Caco-2 (cell line): ENCODE data around the gene PLCH1. TPM values are rescaled to one million over a fixed set of nuclear protein-coding genes. Genes with fewer than 3 reads are reported as not detected.

Experiments
- BruUV-seq: library from RNA; stranded (reverse); fragments of 400-500 nt; replicated peaks from 2 replicates; lab custom pipeline; 2021; lab: Mats Ljungman, UMichigan
- CTCF ChIA-PET: fragments of 300-600 bp; sonication (Branson Sonifier 250); formaldehyde crosslinking; loops from one replicate; lab custom pipeline; 2022; ENCODE audit warnings: antibody characterized with exemption; lab: Charles Lee
- POLR2A ChIA-PET: fragments of 300-600 bp; sonication (Branson Sonifier 250); formaldehyde crosslinking; loops from one replicate; lab custom pipeline; 2022; ENCODE audit warnings: antibody characterized with exemption; lab: Charles Lee
- DNase-seq, 2 experiments: peaks; one replicate each; pipeline versions ENCODE4 v3.0.0 to v3.0.0-alpha.2; 2020 to 2022
- H3K27me3 ChIP-seq: replicated peaks from 2 replicates; pipeline ENCODE4 v1.6.0; 2011; ENCODE audit warnings: low read length; ENCODE audit not compliant: control insufficient read depth, insufficient read depth
- H3K36me3 ChIP-seq: 2 replicates; pipeline ENCODE4 v1.5.1; 2011; ENCODE audit warnings: low read length; ENCODE audit not compliant: control insufficient read depth, insufficient read depth
- H3K4me1 ChIP-seq: fragments of 250-450 bp; sonication (Bioruptor Pico); 2 replicates; pipeline ENCODE4 v1.5.1; 2020; ENCODE audit warnings: mild to moderate bottlenecking
- H3K4me3 ChIP-seq: 2 replicates; pipeline ENCODE4 v1.5.1; 2011; ENCODE audit warnings: low read depth, mild to moderate bottlenecking, control low read depth, low read length
- H3K9me3 ChIP-seq: fragments of 250-450 bp; sonication (Bioruptor Pico); 2 replicates; pipeline ENCODE4 v1.5.1; 2020; ENCODE audit warnings: mild to moderate bottlenecking, moderate library complexity
- H3K27ac Mint-ChIP-seq: one replicate; pipeline ENCODE4 v1.8.0; 2022; ENCODE audit warnings: mixed read lengths; ENCODE audit not compliant: unreplicated experiment
- H3K27me3 Mint-ChIP-seq: one replicate; pipeline ENCODE4 v1.8.0; 2022; ENCODE audit warnings: mixed read lengths; ENCODE audit not compliant: insufficient read depth, unreplicated experiment
- H3K36me3 Mint-ChIP-seq: one replicate; pipeline ENCODE4 v1.8.0; 2022; ENCODE audit warnings: mild to moderate bottlenecking, mixed read lengths; ENCODE audit not compliant: insufficient read depth, unreplicated experiment
- H3K4me1 Mint-ChIP-seq: one replicate; pipeline ENCODE4 v1.8.0; 2022; ENCODE audit warnings: low read depth, mixed read lengths; ENCODE audit not compliant: unreplicated experiment
- H3K4me3 Mint-ChIP-seq: one replicate; pipeline ENCODE4 v1.8.0; 2022; ENCODE audit warnings: mild to moderate bottlenecking, moderate library complexity, mixed read lengths; ENCODE audit not compliant: unreplicated experiment
- H3K9me3 Mint-ChIP-seq: one replicate; pipeline ENCODE4 v1.8.0; 2022; ENCODE audit warnings: mixed read lengths; ENCODE audit not compliant: unreplicated experiment
- CTCF ChIP-seq, 2 experiments: fragments of 200-600 bp in 1 of 2; IDR thresholded peaks; 1 replicate in 1 of 2; 2 replicates in 1 of 2; pipeline versions ENCODE4 v1.5.1 to v1.8.0; 2011 to 2022; ENCODE audit warnings: antibody characterized with exemption in 1 of 2, control low read depth in 1 of 2, inconsistent platforms in 1 of 2, low read depth in 1 of 2, low read length in 1 of 2, mild to moderate bottlenecking in 1 of 2, moderate library complexity in 1 of 2; ENCODE audit not compliant: insufficient read depth in 1 of 2, severe bottlenecking in 1 of 2, unreplicated experiment in 1 of 2
- intact Hi-C: fragments of 100-400 bp; cut with micrococcal nuclease; formaldehyde crosslinking; loops from one replicate; pipeline ENCODE4 v1.10.0; 2022; ENCODE audit not compliant: unreplicated experiment
- total RNA-seq: library from RNA; stranded (reverse); gene quantifications from 2 replicates; pipeline ENCODE4 v1.2.3, GENCODE V29; 2022

Gene PLCH1
- total RNA-seq, 1 experiment from 2014 or later: 3.1 TPM

GRCh38 chr3:155339052-155339451 lies 405.8 kb downstream of the PLCH1 start:
- H3K4me1 Mint-ChIP-seq: no peaks in the 10 kb centered on the region
- no peak overlapping the region for H3K4me3 Mint-ChIP-seq
- no peak overlapping the region for H3K4me3 ChIP-seq
- no peaks in the 10 kb centered on the region for H3K9me3 ChIP-seq
- DNase-seq: no peak
- intact Hi-C loops: no loop called here
- ChIA-PET CTCF (no interaction called here), POLR2A (no interaction called here)
- no peaks in the 10 kb centered on the region for H3K36me3 ChIP-seq
- H3K9me3 Mint-ChIP-seq: no peaks in the 10 kb centered on the region
- no peaks in the 10 kb centered on the region for H3K4me1 ChIP-seq
- no peaks in the 10 kb centered on the region for H3K36me3 Mint-ChIP-seq
- no peak for TF ChIP-seq CTCF (IDR thresholded peaks at IDR 0.05; ENCODE audit: insufficient read depth in 1 of 2, low read depth in 1 of 2, low read length in 1 of 2, severe bottlenecking in 1 of 2, unreplicated experiment in 1 of 2)
- H3K27me3 Mint-ChIP-seq: peaks cover 11% of the 10 kb centered on the region
- H3K27me3 ChIP-seq: no peaks in the 10 kb centered on the region
- H3K27ac Mint-ChIP-seq: no peak overlapping the region
- no TSS peak for BruUV-seq

- Mint-ChIP-seq H3K4me1 (no peaks in the 10 kb centered on the region), H3K27me3 (peaks cover 6% of the 10 kb centered on the region), H3K4me3 (no peak overlapping the region), H3K36me3 (no peaks in the 10 kb centered on the region), H3K27ac (no peak overlapping the region), H3K9me3 (no peaks in the 10 kb centered on the region)
- no peaks in the 10 kb centered on the region for H3K27me3 ChIP-seq
- intact Hi-C loops: no loop called here
- H3K9me3 ChIP-seq: no peaks in the 10 kb centered on the region
- POLR2A ChIA-PET: no interaction called here
- CTCF ChIA-PET: no interaction called here
- DNase-seq: no peak
- no peaks in the 10 kb centered on the region for H3K36me3 ChIP-seq
- no peak for TF ChIP-seq CTCF (IDR thresholded peaks at IDR 0.05; ENCODE audit: insufficient read depth in 1 of 2, low read depth in 1 of 2, low read length in 1 of 2, severe bottlenecking in 1 of 2, unreplicated experiment in 1 of 2)
- no peaks in the 10 kb centered on the region for H3K4me1 ChIP-seq
- BruUV-seq: no TSS peak
- H3K4me3 ChIP-seq: no peak overlapping the region
Observed at GRCh38 chr3:155335724-155336354, 409.0 kb downstream of the PLCH1 start.

- H3K27me3 ChIP-seq: no peaks in the 10 kb centered on the region
- no peak for TF ChIP-seq CTCF (IDR thresholded peaks at IDR 0.05; ENCODE audit: insufficient read depth in 1 of 2, low read depth in 1 of 2, low read length in 1 of 2, severe bottlenecking in 1 of 2, unreplicated experiment in 1 of 2)
- H3K4me1 ChIP-seq: no peaks in the 10 kb centered on the region
- CTCF ChIA-PET: no interaction called here
- DNase-seq: no peak
- intact Hi-C loops: no loop called here
- H3K4me3 Mint-ChIP-seq: no peak overlapping the region
- H3K4me1 Mint-ChIP-seq: no peaks in the 10 kb centered on the region
- H3K27ac Mint-ChIP-seq: no peak overlapping the region
- no peaks in the 10 kb centered on the region for H3K9me3 Mint-ChIP-seq
- no TSS peak for BruUV-seq
- H3K36me3 Mint-ChIP-seq: no peaks in the 10 kb centered on the region
- POLR2A ChIA-PET: no interaction called here
- no peak overlapping the region for H3K4me3 ChIP-seq
- H3K9me3 ChIP-seq: no peaks in the 10 kb centered on the region
- no peaks in the 10 kb centered on the region for H3K36me3 ChIP-seq
- peaks cover 6% of the 10 kb centered on the region for H3K27me3 Mint-ChIP-seq
Observed at GRCh38 chr3:155334914-155335723, 409.8 kb downstream of the PLCH1 start.
